DOHH2 (cell line): ENCODE results near the gene TTC28.

Experiments
- H3F3A ChIP-seq: fragments of 200-600 bp; sonication (generic), shearing (Covaris generic); 2 replicates; pipeline ENCODE4 v1.6.0; 2016; ENCODE audit warnings: antibody characterized with exemption, mild to moderate bottlenecking; ENCODE audit not compliant: control insufficient read depth, insufficient read depth
- H3K27ac ChIP-seq: fragments of 200-600 bp; sonication (generic); 2 replicates; pipeline ENCODE4 v1.5.1; 2014; ENCODE audit warnings: low read depth, mild to moderate bottlenecking, low read length, moderate library complexity
- H3K27me3 ChIP-seq: fragments of 200-600 bp; sonication (generic); 2 replicates; pipeline ENCODE4 v1.6.1; 2014; ENCODE audit warnings: mild to moderate bottlenecking, low read length, mixed read lengths; ENCODE audit not compliant: control insufficient read depth
- H3K36me3 ChIP-seq: fragments of 200-600 bp; sonication (generic); 2 replicates; pipeline ENCODE4 v1.6.1; 2014; ENCODE audit warnings: mild to moderate bottlenecking, low read length, moderate library complexity, mixed read lengths; ENCODE audit not compliant: control insufficient read depth
- H3K4me1 ChIP-seq: fragments of 200-600 bp; sonication (generic); 2 replicates; pipeline ENCODE4 v1.6.1; 2014; ENCODE audit warnings: mild to moderate bottlenecking, low read length, mixed read lengths; ENCODE audit not compliant: control insufficient read depth
- H3K4me2 ChIP-seq: fragments of 200-600 bp; sonication (generic); 2 replicates; pipeline ENCODE4 v1.6.0; 2014; ENCODE audit warnings: mild to moderate bottlenecking, low read length, moderate library complexity
- H3K4me3 ChIP-seq: fragments of 200-600 bp; sonication (generic); 2 replicates; pipeline ENCODE4 v1.5.1; 2014; ENCODE audit warnings: mild to moderate bottlenecking, low read length, mixed read lengths
- H3K79me2 ChIP-seq: fragments of 200-600 bp; sonication (generic); 2 replicates; pipeline ENCODE4 v1.6.1; 2014; ENCODE audit warnings: mild to moderate bottlenecking, low read length, mixed read lengths; ENCODE audit not compliant: control insufficient read depth
- H3K9me2 ChIP-seq: fragments of 200-600 bp; sonication (generic); replicated peaks from 2 replicates; pipeline ENCODE4 v1.6.1; 2014; ENCODE audit warnings: mild to moderate bottlenecking, low read length, mixed read lengths; ENCODE audit not compliant: control insufficient read depth
- H3K9me3 ChIP-seq: fragments of 200-600 bp; sonication (generic); 2 replicates; pipeline ENCODE4 v1.6.1; 2014; ENCODE audit warnings: antibody characterized with exemption, low read length, mixed read lengths; ENCODE audit not compliant: control insufficient read depth, insufficient read depth
- H4K20me1 ChIP-seq: fragments of 200-600 bp; sonication (generic); 2 replicates; pipeline ENCODE4 v1.6.0; 2014; ENCODE audit warnings: low read depth, mild to moderate bottlenecking, antibody characterized with exemption, low read length, moderate library complexity; ENCODE audit not compliant: control insufficient read depth, insufficient read depth
- EZH2phosphoT487 ChIP-seq: fragments of 200-600 bp; sonication (generic); IDR thresholded peaks from 2 replicates; pipeline ENCODE4 v1.6.1; 2017; ENCODE audit warnings: borderline replicate concordance, mild to moderate bottlenecking, antibody characterized with exemption, low read length, moderate library complexity, mixed read lengths
- TF ChIP-seq, protein P1 (sequence below): fragments of 200-600 bp; sonication (generic); IDR thresholded peaks from one replicate; pipeline ENCODE4 v1.5.1; 2014; ENCODE audit warnings: antibody characterized with exemption, mild to moderate bottlenecking, low read depth, low read length; ENCODE audit not compliant: poor library complexity, severe bottlenecking

Gene TTC28

GRCh38 chr22:28141614-28142013, 538.0 kb downstream of the TTC28 start:
- Histone ChIP-seq H3K4me2 (no peak overlapping the region), H3K4me3 (no peak overlapping the region)

GRCh38 chr22:28139961-28140360, 539.7 kb downstream of the TTC28 start:
- no peaks in the 10 kb centered on the region for H4K20me1 ChIP-seq
- H3K79me2 ChIP-seq, result no peaks in the 10 kb centered on the region
- no peaks in the 10 kb centered on the region for H3K36me3 ChIP-seq
- H3K4me3 ChIP-seq, result no peak overlapping the region
- no peak overlapping the region for H3K27ac ChIP-seq
- no peak for TF ChIP-seq EZH2phosphoT487
- TF ChIP-seq, protein P1, sequence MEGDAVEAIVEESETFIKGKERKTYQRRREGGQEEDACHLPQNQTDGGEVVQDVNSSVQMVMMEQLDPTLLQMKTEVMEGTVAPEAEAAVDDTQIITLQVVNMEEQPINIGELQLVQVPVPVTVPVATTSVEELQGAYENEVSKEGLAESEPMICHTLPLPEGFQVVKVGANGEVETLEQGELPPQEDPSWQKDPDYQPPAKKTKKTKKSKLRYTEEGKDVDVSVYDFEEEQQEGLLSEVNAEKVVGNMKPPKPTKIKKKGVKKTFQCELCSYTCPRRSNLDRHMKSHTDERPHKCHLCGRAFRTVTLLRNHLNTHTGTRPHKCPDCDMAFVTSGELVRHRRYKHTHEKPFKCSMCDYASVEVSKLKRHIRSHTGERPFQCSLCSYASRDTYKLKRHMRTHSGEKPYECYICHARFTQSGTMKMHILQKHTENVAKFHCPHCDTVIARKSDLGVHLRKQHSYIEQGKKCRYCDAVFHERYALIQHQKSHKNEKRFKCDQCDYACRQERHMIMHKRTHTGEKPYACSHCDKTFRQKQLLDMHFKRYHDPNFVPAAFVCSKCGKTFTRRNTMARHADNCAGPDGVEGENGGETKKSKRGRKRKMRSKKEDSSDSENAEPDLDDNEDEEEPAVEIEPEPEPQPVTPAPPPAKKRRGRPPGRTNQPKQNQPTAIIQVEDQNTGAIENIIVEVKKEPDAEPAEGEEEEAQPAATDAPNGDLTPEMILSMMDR, result no peak
- no peaks in the 10 kb centered on the region for H3K9me2 ChIP-seq
- no peaks in the 10 kb centered on the region for H3K9me3 ChIP-seq
- no peaks in the 10 kb centered on the region for H3K4me1 ChIP-seq
- peaks cover 7% of the 10 kb centered on the region for H3K27me3 ChIP-seq
- no peak overlapping the region for H3K4me2 ChIP-seq
- H3F3A ChIP-seq, result no peaks in the 10 kb centered on the region

More at GRCh38 chr22:28141614-28142013, 538.0 kb downstream of the TTC28 start:
- no peaks in the 10 kb centered on the region for H3K9me3 ChIP-seq
- no peaks in the 10 kb centered on the region for H4K20me1 ChIP-seq
- no peak overlapping the region for H3K27ac ChIP-seq
- H3F3A ChIP-seq, result no peaks in the 10 kb centered on the region
- no peaks in the 10 kb centered on the region for H3K4me1 ChIP-seq
- H3K79me2 ChIP-seq, result no peaks in the 10 kb centered on the region
- no peaks in the 10 kb centered on the region for H3K36me3 ChIP-seq
- no peak for TF ChIP-seq EZH2phosphoT487
- TF ChIP-seq, protein P1, result no peak
- no peaks in the 10 kb centered on the region for H3K9me2 ChIP-seq
- H3K27me3 ChIP-seq, result peaks cover 7% of the 10 kb centered on the region

- Histone ChIP-seq H3K4me1 (no peaks in the 10 kb centered on the region), H3F3A (no peaks in the 10 kb centered on the region), H3K27ac (no peak overlapping the region), H3K27me3 (peaks cover 7% of the 10 kb centered on the region), H3K79me2 (no peaks in the 10 kb centered on the region), H4K20me1 (no peaks in the 10 kb centered on the region), H3K9me3 (no peaks in the 10 kb centered on the region), H3K4me2 (no peak overlapping the region), H3K9me2 (no peaks in the 10 kb centered on the region), H3K4me3 (no peak overlapping the region), H3K36me3 (no peaks in the 10 kb centered on the region)
- no peak for TF ChIP-seq EZH2phosphoT487
- TF ChIP-seq, protein P1, result no peak
Measured at GRCh38 chr22:28139516-28139915, 540.1 kb downstream of the TTC28 start.

- H3K27ac ChIP-seq, result no peak overlapping the region
- H3K36me3 ChIP-seq, result no peaks in the 10 kb centered on the region
- H3K27me3 ChIP-seq, result peaks cover 3% of the 10 kb centered on the region; the same call in 1 of the 2 replicates
- no peak overlapping the region for H3K4me2 ChIP-seq
- H3K9me3 ChIP-seq, result no peaks in the 10 kb centered on the region
- no peaks in the 10 kb centered on the region for H3K9me2 ChIP-seq
- no peak overlapping the region for H3K4me3 ChIP-seq
- no peaks in the 10 kb centered on the region for H3F3A ChIP-seq
- no peaks in the 10 kb centered on the region for H4K20me1 ChIP-seq
- H3K4me1 ChIP-seq, result no peaks in the 10 kb centered on the region
- TF ChIP-seq, protein P1, result no peak
- TF ChIP-seq EZH2phosphoT487, result no peak
- H3K79me2 ChIP-seq, result no peaks in the 10 kb centered on the region
Measured at GRCh38 chr22:28137036-28137435, 542.6 kb downstream of the TTC28 start.
